Activated naive CD8-positive, alpha-beta T cell treated with anti-CD3 and anti-CD28 coated beads, Interleukin-2, amount 50 U/mL, for 24 hours (primary cell): ENCODE data around the gene ST13.
"Not testable (repeated sequence)": the region's sequence is repeated elsewhere in the genome, so short reads cannot be mapped to it uniquely, and the experiment has no call there.

ENCODE experiments used
- ATAC-seq: fragments of 150-1000 bp; cut with Tn5 transposase; one replicate; pipeline ENCODE4 v1.10.0; 2021
- DNase-seq: peaks from one replicate; pipeline ENCODE4 v3.0.0; 2021
- H3K27ac Mint-ChIP-seq: one replicate; pipeline ENCODE4 v1.8.0; 2021; ENCODE audit warnings: mild to moderate bottlenecking, mixed read lengths
- H3K27me3 Mint-ChIP-seq: one replicate; pipeline ENCODE4 v1.8.0; 2021; ENCODE audit warnings: mixed read lengths
- H3K36me3 Mint-ChIP-seq: one replicate; pipeline ENCODE4 v1.8.0; 2021; ENCODE audit warnings: low read depth, mixed read lengths
- H3K4me1 Mint-ChIP-seq: one replicate; pipeline ENCODE4 v1.8.0; 2021; ENCODE audit warnings: mixed read lengths
- H3K4me3 Mint-ChIP-seq: one replicate; pipeline ENCODE4 v1.8.0; 2021; ENCODE audit warnings: mild to moderate bottlenecking, moderate library complexity, mixed read lengths
- H3K9me3 Mint-ChIP-seq: one replicate; pipeline ENCODE4 v1.8.0; 2021; ENCODE audit warnings: mixed read lengths

Gene ST13

GRCh38 chr22:40782521-40782920, 73.9 kb downstream of the ST13 start:
- Mint-ChIP-seq H3K27ac (no peak overlapping the region), H3K27me3 (no peaks in the 10 kb centered on the region), H3K4me3 (no peak overlapping the region), H3K9me3 (no peaks in the 10 kb centered on the region), H3K36me3 (peaks cover 19% of the 10 kb centered on the region), H3K4me1 (no peaks in the 10 kb centered on the region)
- DNase-seq (no peak), ATAC-seq (no peak)

- peaks cover 22% of the 10 kb centered on the region for H3K36me3 Mint-ChIP-seq
- H3K4me3 Mint-ChIP-seq, ATAC-seq, DNase-seq, H3K27me3 Mint-ChIP-seq, H3K4me1 Mint-ChIP-seq, H3K27ac Mint-ChIP-seq, H3K9me3 Mint-ChIP-seq: not testable (repeated sequence)
Observed at GRCh38 chr22:40781749-40782148, 74.7 kb downstream of the ST13 start.
